HUDEP-2 (cell line): ENCODE measurements around the gene PSMB8.
"Not testable (repeated sequence)": the region's sequence is repeated elsewhere in the genome, so short reads cannot be mapped to it uniquely, and the experiment has no call there.

ENCODE experiments used
- DNase-seq, 76 experiments: peaks; one replicate each; lab custom pipeline; 2025; ENCODE audit not compliant: unreplicated experiment in 76 of 76; lab: John Stamatoyannopoulos, UW

Gene PSMB8

GRCh38 chr6:32838114-32838958 is 5.5 kb downstream of the PSMB8 start, which contains the start of gene TAP2:
Gene TAP2 (minus strand): TSS chr6:32838739. CDS start chr6:32838233, 506 bp downstream.
- peak in 74 of 76 experiments; percentile 69 to 99 (median 95) for DNase-seq

GRCh38 chr6:32837651-32838113 is 6.2 kb downstream of the PSMB8 start:
- DNase-seq: no peak

- DNase-seq: no peak
These were observed 7.0 kb downstream of the PSMB8 start for GRCh38 chr6:32836873-32837272.

- no peak for DNase-seq
These were observed 8.5 kb downstream of the PSMB8 start for GRCh38 chr6:32835167-32835893.

GRCh38 chr6:32833664-32834063 is 10.2 kb downstream of the PSMB8 start:
- DNase-seq: no peak

- no peak for DNase-seq
These were observed 11.3 kb downstream of the PSMB8 start for GRCh38 chr6:32832535-32832934.

- DNase-seq: no peak
These were observed 12.9 kb downstream of the PSMB8 start for GRCh38 chr6:32830936-32831335.

- no peak for DNase-seq
These were observed 13.8 kb downstream of the PSMB8 start for GRCh38 chr6:32830017-32830416.

GRCh38 chr6:32829495-32829894 is 14.4 kb downstream of the PSMB8 start:
- DNase-seq: no peak

- DNase-seq: no peak
These were observed 16.8 kb downstream of the PSMB8 start for GRCh38 chr6:32827025-32827424.

GRCh38 chr6:32825966-32826365 is 17.9 kb downstream of the PSMB8 start:
- DNase-seq: peak in 2 of 76 experiments; percentile 3 to 9

- DNase-seq: peak in 1 of 76 experiments; percentile 20
These were observed 24.1 kb downstream of the PSMB8 start for GRCh38 chr6:32819729-32820128.

- DNase-seq: no peak
These were observed 25.0 kb downstream of the PSMB8 start for GRCh38 chr6:32818867-32819266.

- peak in 3 of 76 experiments; percentile 11 to 30 (median 12) for DNase-seq
These were observed 27.1 kb downstream of the PSMB8 start, which contains the start of gene HLA-DOB for GRCh38 chr6:32816746-32817204. Gene HLA-DOB (minus strand): TSS chr6:32817002. CDS start chr6:32816951, 51 bp downstream.

- DNase-seq: no peak
These were observed 27.9 kb downstream of the PSMB8 start for GRCh38 chr6:32815996-32816395.

GRCh38 chr6:32815115-32815514 is 28.7 kb downstream of the PSMB8 start:
- no peak for DNase-seq

- no peak for DNase-seq
These were observed 29.7 kb downstream of the PSMB8 start for GRCh38 chr6:32814145-32814544.

- no peak for DNase-seq
These were observed 34.7 kb downstream of the PSMB8 start for GRCh38 chr6:32809171-32809570.

- no peak for DNase-seq
These were observed 36.7 kb downstream of the PSMB8 start for GRCh38 chr6:32807020-32807580.

- not testable (repeated sequence) for DNase-seq
These were observed 38.4 kb downstream of the PSMB8 start for GRCh38 chr6:32805404-32805803.

- no peak for DNase-seq
These were observed 40.4 kb downstream of the PSMB8 start for GRCh38 chr6:32803416-32803815.
